ENCODE measurements around the gene WDFY4.

DNA sequence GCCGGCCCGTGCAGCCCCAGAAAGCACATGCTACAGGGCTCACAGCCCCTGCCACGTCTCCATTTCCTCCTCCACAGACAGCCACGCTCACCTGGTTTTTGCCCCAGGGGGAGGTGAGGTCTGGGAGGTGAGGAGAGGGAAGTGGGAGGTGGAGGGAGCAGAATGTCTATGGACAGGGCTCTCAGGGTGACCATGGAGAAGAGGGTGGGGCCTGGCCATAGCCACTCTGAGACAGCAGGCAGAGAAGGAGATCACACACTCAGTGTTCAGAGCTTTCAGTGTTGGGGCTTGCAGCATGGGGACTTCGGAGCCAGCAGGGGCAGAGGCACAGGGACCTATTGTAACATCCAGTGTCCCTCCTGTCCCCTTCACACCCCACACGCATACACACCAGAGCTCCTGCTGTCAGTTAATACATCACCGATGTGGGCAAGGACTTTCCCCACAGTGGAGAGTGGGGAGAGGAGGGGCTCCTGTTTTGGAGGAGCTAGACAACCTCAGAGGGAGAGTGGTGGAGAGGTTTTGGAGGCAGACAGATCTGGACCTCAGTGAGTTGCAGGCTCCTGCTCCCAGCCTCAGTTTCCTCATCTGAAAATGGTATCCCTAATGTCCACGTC, 14.4 kb downstream of the WDFY4 start:
- TF ChIP-seq, protein P1, sequence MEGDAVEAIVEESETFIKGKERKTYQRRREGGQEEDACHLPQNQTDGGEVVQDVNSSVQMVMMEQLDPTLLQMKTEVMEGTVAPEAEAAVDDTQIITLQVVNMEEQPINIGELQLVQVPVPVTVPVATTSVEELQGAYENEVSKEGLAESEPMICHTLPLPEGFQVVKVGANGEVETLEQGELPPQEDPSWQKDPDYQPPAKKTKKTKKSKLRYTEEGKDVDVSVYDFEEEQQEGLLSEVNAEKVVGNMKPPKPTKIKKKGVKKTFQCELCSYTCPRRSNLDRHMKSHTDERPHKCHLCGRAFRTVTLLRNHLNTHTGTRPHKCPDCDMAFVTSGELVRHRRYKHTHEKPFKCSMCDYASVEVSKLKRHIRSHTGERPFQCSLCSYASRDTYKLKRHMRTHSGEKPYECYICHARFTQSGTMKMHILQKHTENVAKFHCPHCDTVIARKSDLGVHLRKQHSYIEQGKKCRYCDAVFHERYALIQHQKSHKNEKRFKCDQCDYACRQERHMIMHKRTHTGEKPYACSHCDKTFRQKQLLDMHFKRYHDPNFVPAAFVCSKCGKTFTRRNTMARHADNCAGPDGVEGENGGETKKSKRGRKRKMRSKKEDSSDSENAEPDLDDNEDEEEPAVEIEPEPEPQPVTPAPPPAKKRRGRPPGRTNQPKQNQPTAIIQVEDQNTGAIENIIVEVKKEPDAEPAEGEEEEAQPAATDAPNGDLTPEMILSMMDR (conservative IDR thresholded peaks at IDR 0.05; ENCODE audit: low read length), result no peak
- TF ChIP-seq EZH2phosphoT487 (IDR thresholded peaks at IDR 0.05; ENCODE audit: borderline replicate concordance), result no peak
